Bronchial epithelial cell (primary cell): Measurements from ENCODE around the gene SPRED2. TPM values are rescaled to one million over a fixed set of nuclear protein-coding genes. Genes with fewer than 3 reads are reported as not detected.

ENCODE experiments used
- DNase-seq: peaks from one replicate; pipeline ENCODE4 v3.0.0-alpha.2; 2010; ENCODE audit warnings: low read depth
- FAIRE-seq: peaks from 2 replicates; lab custom pipeline; 2011; peaks lifted over from hg19 to GRCh38; lab: Jason Lieb, UNC
- H3K27me3 ChIP-seq: 2 replicates; pipeline ENCODE4 v1.5.1; 2011; ENCODE audit warnings: low read length; ENCODE audit not compliant: control insufficient read depth, insufficient read depth
- H3K36me3 ChIP-seq: 2 replicates; pipeline ENCODE4 v1.5.1; 2011; ENCODE audit warnings: low read length; ENCODE audit not compliant: control insufficient read depth, insufficient read depth
- H3K4me3 ChIP-seq: 2 replicates; pipeline ENCODE4 v1.5.1; 2011; ENCODE audit warnings: mild to moderate bottlenecking, low read depth, low read length, control low read depth
- total RNA-seq: library from RNA; depleted of rRNA; stranded (reverse); fragments of >200 nt; gene quantifications from 2 replicates; pipeline ENCODE4 v1.2.1, GENCODE V29; 2014
- TF ChIP-seq, protein P1 (sequence below): IDR thresholded peaks from 2 replicates; pipeline ENCODE4 v1.5.1; 2011; ENCODE audit warnings: mild to moderate bottlenecking, moderate library complexity, low read length, control low read depth, inconsistent platforms; ENCODE audit not compliant: insufficient read depth, severe bottlenecking

The SPRED2 gene
- total RNA-seq, 1 donor from 2014 or later = 3.4 TPM

DNA sequence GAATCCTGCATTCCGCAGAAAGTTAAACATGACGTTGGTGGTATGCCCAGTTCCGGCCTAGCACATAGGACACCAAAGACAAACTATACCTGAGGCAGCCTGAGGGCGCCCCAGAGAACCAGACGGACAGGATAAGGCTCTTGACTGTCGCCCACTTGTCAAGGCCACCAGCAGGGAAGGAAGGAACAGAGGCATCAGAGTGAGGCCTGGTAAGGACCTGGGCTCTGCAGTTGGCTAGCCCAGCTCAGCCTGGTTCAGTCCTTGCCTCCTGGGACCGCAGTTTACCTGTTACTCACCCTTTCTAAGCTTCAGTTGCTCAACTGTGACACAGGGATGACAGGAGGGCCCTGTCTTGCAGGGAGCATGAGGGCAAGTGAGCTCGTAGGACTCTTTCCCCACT is 122.7 kb downstream of the SPRED2 start:
- H3K36me3 ChIP-seq = peaks cover 5% of the 10 kb centered on the region
- peak; percentile 72 for DNase-seq
- no peak overlapping the region for H3K4me3 ChIP-seq
- no peaks in the 10 kb centered on the region for H3K27me3 ChIP-seq
- no peak for FAIRE-seq
- TF ChIP-seq, protein P1, sequence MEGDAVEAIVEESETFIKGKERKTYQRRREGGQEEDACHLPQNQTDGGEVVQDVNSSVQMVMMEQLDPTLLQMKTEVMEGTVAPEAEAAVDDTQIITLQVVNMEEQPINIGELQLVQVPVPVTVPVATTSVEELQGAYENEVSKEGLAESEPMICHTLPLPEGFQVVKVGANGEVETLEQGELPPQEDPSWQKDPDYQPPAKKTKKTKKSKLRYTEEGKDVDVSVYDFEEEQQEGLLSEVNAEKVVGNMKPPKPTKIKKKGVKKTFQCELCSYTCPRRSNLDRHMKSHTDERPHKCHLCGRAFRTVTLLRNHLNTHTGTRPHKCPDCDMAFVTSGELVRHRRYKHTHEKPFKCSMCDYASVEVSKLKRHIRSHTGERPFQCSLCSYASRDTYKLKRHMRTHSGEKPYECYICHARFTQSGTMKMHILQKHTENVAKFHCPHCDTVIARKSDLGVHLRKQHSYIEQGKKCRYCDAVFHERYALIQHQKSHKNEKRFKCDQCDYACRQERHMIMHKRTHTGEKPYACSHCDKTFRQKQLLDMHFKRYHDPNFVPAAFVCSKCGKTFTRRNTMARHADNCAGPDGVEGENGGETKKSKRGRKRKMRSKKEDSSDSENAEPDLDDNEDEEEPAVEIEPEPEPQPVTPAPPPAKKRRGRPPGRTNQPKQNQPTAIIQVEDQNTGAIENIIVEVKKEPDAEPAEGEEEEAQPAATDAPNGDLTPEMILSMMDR = no peak

DNA sequence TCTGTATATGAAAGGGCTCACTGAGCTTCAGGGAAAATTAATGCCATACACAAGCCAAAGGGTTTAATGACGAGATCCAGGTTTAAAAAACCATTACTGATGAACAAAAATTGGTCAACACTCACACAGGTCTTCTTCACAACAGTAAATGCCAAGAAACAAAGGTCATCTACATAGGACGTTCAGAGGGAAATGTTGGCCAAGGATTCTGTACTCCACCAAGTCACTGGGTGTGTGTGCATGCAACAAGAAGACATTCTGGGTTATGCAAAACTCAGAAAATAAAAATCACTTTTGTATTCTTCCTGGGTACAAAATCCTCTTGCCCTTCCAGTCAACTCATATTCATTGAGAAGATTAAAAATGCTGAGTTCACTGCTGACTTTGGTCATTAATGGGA is 126.5 kb downstream of the SPRED2 start:
- FAIRE-seq = no peak

DNA sequence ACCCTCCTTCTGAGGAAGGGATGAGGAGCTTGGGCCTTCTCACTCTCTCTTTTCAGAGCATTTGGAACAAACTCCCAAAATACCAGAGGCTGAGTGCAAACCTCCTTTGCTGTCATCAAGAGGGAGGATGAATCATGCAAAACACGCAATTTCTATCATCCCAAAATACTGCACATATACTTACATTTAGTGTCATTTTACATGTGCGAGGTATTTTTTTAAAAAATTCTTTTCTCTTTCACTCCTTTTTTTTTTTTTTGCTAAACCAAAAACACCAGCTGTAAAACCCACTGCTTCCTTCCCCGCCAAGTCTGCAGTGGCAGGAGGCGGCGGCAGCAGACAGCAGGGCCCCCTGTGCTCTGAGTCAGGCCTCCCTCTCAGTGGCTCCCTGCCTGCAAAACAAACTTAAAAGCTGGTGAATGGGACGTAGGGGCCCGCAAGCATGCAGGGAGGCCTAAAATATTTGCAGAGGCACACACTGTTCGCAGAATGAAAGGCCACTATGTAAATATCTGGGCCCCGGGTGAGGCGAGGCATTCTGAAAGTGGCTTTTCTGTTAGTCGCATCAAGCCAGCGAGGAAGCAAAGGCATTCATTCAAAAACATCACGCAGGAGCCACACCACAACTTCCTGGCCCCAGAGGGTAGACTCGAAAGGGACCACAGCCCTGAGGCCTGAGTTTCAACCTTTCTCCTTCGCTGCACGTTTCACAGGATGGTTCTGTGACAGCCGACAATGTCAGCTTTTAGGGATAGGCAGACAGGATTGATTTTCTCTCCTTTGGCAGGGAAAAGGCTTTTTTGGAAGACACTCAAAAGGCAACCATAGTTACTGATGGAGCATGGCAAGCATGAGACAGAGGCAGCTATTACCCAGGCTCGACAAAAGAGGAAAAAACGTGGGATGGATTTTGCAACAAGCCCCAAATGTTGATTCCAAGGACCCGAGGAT is 131.4 kb downstream of the SPRED2 start:
- Histone ChIP-seq H3K27me3 (no peaks in the 10 kb centered on the region), H3K4me3 (no peak overlapping the region), H3K36me3 (no peaks in the 10 kb centered on the region)
- FAIRE-seq = no peak
- TF ChIP-seq, protein P1 = no peak
- peak; percentile 38 for DNase-seq

More for the DNA sequence above, 126.5 kb downstream of the SPRED2 start:
- Histone ChIP-seq H3K4me3 (no peak overlapping the region), H3K36me3 (no peaks in the 10 kb centered on the region), H3K27me3 (no peaks in the 10 kb centered on the region)
- TF ChIP-seq, protein P1 = no peak
- no peak for DNase-seq

DNA sequence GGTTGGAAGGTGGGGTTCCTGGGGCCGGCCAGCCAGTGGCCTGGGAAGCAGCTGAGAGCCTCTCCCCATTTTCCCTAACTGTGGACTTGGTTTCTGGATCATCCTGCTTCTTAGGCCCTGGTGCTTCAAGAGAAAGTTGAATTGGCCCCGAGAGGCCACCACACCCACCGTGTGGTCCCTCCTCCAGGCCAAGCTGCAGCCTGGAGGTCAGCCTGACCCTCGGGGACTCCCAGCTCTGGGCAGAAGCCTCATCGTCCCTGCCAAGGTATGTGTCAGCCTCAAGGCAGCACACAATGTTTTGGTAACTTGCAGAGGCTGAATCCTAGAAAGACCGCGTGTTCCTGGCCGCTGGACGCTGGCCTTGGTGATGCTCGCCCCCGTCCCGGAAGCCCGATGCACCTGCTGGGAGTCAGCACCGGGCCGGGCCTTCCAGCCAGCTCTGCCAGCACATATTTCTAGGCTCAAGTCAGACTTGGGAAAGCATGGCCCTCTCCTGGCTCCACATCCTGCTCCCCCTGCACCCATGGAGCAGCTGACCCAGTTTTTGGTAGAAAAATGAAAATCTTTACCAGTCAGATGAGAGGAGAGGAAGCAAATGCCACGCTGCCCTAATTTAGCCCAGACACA is 132.2 kb downstream of the SPRED2 start:
- Histone ChIP-seq H3K4me3 (no peak overlapping the region), H3K36me3 (no peaks in the 10 kb centered on the region), H3K27me3 (no peaks in the 10 kb centered on the region)
- TF ChIP-seq, protein P1 = no peak
- DNase-seq (no peak), FAIRE-seq (no peak)

DNA sequence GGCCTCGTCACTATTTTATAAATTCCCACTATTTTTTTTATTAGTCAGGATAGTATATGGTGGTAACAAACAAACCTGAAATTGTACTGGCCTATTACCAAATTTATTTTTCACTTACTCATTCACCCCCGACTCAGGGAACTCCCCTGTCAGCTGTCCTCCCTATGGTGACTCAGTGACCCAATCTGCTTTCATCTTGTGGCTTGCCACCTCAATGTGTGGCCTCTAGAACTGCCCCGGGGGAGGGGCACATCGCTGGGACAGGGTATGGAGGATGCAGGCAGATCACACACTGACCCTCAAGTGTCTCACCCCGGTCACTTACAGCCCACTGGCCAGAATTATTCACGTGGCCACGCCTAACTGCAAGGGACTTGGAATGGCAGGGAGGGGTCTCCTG is 133.2 kb downstream of the SPRED2 start:
- TF ChIP-seq, protein P1 = no peak
- Histone ChIP-seq H3K27me3 (no peaks in the 10 kb centered on the region), H3K4me3 (no peak overlapping the region), H3K36me3 (no peaks in the 10 kb centered on the region)
- no peak for FAIRE-seq
- peak; percentile 34 for DNase-seq
